ENCODE data around the gene KYAT1. TPM values are rescaled to one million over a fixed set of nuclear protein-coding genes. Genes with fewer than 3 reads are reported as not detected.

KYAT1 gene
- polyA plus RNA-seq, 2 of the 4 experiments (the other 2 are of a cell fraction), result 8.4 to 10.0 TPM

DNA sequence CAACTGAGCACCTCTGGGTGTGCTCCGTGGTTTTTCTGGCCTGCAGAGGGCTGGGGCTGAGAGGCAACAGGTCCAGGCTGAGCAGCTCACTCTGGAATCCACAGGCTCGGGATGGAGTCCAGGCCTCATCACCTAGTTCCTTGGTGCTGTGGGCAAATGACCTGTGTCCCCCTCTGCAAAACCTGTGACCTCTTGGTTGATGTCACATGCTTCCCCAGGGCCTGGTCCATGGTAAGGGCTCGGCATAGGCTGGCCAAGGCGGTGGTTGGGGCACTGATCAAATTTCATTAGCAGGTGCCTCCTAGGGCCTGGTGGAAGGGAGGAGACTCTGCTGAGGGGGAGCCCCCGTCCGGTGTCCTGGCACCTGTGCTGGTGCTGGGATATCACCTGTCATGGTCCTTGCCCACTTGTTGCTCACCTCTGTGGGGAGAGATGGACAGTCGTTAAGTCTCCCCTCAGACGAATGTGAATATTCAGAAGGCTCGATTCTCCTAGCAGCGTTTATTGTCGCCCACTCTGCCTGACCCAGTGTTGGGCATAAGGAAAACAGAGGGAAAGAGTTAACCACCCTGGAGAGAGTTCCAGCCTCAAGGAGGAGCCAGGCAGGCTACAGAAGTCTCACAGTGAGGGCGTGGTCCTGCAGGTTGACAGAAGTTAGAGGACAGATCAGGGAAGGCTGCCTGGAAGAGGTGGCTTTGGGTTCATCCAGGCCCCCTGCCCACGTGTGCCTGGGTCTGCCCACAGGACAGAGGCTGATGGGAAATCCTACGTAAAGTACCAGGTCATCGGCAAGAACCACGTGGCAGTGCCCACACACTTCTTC, 60.0 kb downstream of the KYAT1 start:
- TF ChIP-seq CEBPB (IDR thresholded peaks at IDR 0.05) (no peak), NPAS2 (CRISPR knock-in tag; IDR thresholded peaks at IDR 0.05; ENCODE audit: borderline replicate concordance) (no peak), HEYL (CRISPR knock-in tag; IDR thresholded peaks at IDR 0.05) (no peak), ZFP36 (IDR thresholded peaks at IDR 0.05; ENCODE audit: borderline replicate concordance, partially characterized antibody) (peak; percentile 94), CBX2 (IDR thresholded peaks at IDR 0.05; ENCODE audit: borderline replicate concordance, low read depth) (no peak), CBX8 (IDR thresholded peaks at IDR 0.05) (no peak)
- DNase-seq (ENCODE audit: low read depth in 1 of 2, low spot score in 1 of 2), result no peak
- ATAC-seq, result no peak
- H3K4me2 ChIP-seq, result no peak overlapping the region
- H3K9me3 ChIP-seq, result no peaks in the 10 kb centered on the region
- no peak overlapping the region for H3K27ac ChIP-seq
- H3K4me3 ChIP-seq, result no peak overlapping the region
- no peak for FAIRE-seq
- 88% methylated on average over 15 of the region's 16 CpGs for WGBS (ENCODE audit: missing lambda C conversion rate)
- CTCF ChIA-PET, result interaction anchor here (2.1 to 5.0 kb wide), 2 partner anchors 33 to 105 kb away, joined by 6 to 51 read pairs; no protein-coding TSS in a partner anchor
- H3K4me1 ChIP-seq, result peaks cover 11% of the 10 kb centered on the region
- POLR2A ChIA-PET, result no interaction called here

DNA sequence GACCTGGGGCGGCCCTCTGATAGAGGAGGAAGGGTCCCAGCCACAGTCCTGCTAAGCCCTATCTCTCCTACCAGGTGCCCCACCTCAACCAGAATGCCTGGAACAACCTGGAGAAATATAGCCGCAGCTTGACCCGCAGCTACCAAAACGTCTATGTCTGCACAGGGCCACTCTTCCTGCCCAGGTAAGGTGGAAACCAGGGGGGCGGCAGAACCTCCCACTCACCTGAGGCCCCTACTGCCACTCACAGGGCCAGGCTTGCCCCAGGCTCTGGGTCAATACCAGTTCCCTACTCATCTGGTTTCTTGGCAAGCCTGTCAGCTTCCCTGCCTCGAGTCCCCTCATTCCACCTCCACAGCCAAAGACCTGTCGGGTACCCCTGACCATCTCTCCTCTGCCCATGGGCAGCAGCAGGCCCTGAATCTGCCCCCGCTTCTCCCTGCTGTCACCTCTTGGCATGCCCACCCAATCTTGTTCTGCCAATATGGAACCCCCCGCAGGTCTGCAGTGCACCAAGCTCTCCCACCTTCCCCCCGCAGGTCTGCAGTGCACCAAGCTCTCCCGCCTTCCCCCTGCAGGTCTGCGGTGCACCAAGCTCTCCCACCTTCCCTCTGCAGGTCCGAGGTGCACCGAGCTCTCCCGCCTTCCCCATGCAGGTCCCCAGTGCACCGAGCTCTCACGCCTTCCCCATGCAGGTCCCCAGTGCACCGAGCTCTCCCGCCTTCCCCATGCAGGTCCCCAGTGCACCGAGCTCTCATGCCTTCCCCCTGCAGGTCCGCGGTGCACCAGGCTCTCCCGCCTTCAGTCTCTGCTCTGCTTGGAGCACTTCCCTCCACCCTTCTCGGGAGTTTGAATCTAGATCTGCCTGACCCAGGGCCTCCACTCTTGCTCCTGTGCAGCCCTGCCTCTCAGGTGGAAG, 60.8 kb downstream of the KYAT1 start:
- Histone ChIP-seq H3K4me1 (peaks cover 11% of the 10 kb centered on the region), H3K4me2 (no peak overlapping the region), H3K9me3 (no peaks in the 10 kb centered on the region), H3K4me3 (no peak overlapping the region), H3K27ac (no peak overlapping the region)
- FAIRE-seq (no peak), ATAC-seq (no peak), DNase-seq (ENCODE audit: low read depth in 1 of 2, low spot score in 1 of 2) (no peak)
- WGBS (ENCODE audit: missing lambda C conversion rate), result 89% methylated on average over 22 of the region's 24 CpGs
- ChIA-PET POLR2A (no interaction called here), CTCF (interaction anchor here (0.8 to 5.0 kb wide), 5 partner anchors 31 to 119 kb away, joined by 4 to 51 read pairs (median 6); partner anchors contain the start of gene PKN3)
- no peak for TF ChIP-seq MAZ (IDR thresholded peaks at IDR 0.05; ENCODE audit: borderline replicate concordance, low read depth, low read length)
- no peak for TF ChIP-seq FOSB (CRISPR knock-in tag; IDR thresholded peaks at IDR 0.05)
- TF ChIP-seq NR3C1 (IDR thresholded peaks at IDR 0.05), result no peak

DNA sequence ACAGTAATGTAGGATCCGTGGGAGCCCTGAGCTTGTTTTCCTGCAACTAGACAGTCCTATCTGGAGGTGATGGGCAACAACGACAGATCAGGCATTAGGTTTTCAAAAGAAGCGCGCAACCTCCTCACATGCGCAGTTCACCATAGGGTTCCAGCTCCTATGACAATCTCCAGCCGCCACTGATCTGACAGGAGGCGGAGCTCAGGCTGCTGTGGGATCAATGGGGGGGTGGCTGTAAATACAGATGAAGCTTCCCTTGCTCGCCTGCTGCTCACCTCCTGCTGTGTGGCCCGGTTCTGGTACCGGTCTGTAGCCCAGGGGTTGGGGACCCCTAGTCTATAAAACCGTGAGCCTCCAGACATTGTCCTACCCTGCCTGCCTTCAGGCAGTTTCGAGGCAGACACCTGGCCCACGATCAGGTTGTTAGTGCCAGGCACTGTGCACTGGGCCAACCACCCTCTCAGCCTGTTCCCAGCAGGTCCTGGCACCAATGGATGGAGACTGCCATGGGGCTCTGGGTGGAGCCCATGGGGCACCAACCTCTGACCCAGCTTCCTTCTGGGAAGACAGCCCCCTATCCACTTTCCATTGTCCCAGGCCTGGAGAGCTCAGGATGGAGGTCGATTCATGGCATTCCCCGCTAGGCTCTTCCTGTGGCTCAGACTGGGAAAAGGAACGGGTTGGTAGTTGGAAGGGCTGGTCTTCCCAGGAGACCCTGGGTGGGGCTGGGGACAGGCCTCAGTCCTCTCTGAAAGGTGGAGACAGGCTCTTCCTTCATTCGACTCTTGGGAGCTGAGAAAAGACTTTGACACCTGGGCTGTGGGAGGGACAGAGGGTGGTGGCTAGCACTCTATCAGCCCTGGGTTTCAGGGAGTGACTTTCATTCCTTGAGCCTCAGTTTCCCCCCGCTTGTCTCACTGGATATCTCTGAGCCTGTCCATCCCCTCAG, 61.8 kb downstream of the KYAT1 start:
- H3K4me3 ChIP-seq, result peak overlapping the region; percentile 76; the same call in 2 of the 3 replicates
- ATAC-seq (no peak), DNase-seq (ENCODE audit: low read depth in 1 of 2, low spot score in 1 of 2) (no peak), FAIRE-seq (no peak)
- CTCF ChIA-PET, result interaction anchor here (0.5 to 5.0 kb wide), 17 partner anchors 7 to 185 kb away, joined by 3 to 51 read pairs (median 7); partner anchors contain the start of genes PKN3 and SPOUT1
- peaks cover 11% of the 10 kb centered on the region for H3K4me1 ChIP-seq
- TF ChIP-seq, protein P1, sequence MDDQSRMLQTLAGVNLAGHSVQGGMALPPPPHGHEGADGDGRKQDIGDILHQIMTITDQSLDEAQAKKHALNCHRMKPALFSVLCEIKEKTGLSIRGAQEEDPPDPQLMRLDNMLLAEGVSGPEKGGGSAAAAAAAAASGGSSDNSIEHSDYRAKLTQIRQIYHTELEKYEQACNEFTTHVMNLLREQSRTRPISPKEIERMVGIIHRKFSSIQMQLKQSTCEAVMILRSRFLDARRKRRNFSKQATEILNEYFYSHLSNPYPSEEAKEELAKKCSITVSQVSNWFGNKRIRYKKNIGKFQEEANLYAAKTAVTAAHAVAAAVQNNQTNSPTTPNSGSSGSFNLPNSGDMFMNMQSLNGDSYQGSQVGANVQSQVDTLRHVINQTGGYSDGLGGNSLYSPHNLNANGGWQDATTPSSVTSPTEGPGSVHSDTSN (IDR thresholded peaks at IDR 0.05), result no peak
- TF ChIP-seq POLR2A (IDR thresholded peaks at IDR 0.05; ENCODE audit: low read length), result no peak
- TF ChIP-seq, protein P2, sequence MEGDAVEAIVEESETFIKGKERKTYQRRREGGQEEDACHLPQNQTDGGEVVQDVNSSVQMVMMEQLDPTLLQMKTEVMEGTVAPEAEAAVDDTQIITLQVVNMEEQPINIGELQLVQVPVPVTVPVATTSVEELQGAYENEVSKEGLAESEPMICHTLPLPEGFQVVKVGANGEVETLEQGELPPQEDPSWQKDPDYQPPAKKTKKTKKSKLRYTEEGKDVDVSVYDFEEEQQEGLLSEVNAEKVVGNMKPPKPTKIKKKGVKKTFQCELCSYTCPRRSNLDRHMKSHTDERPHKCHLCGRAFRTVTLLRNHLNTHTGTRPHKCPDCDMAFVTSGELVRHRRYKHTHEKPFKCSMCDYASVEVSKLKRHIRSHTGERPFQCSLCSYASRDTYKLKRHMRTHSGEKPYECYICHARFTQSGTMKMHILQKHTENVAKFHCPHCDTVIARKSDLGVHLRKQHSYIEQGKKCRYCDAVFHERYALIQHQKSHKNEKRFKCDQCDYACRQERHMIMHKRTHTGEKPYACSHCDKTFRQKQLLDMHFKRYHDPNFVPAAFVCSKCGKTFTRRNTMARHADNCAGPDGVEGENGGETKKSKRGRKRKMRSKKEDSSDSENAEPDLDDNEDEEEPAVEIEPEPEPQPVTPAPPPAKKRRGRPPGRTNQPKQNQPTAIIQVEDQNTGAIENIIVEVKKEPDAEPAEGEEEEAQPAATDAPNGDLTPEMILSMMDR (IDR thresholded peaks at IDR 0.05), result no peak
- H3K27ac ChIP-seq, result no peak overlapping the region
- no peaks in the 10 kb centered on the region for H3K9me3 ChIP-seq
- POLR2A ChIA-PET, result interaction anchor here (1.5 to 2.6 kb wide), 2 partner anchors 10 to 25 kb away, joined by 3 to 24 read pairs; partner anchors contain the start of gene SPOUT1
- peak overlapping the region; percentile 100 for H3K4me2 ChIP-seq
- WGBS (ENCODE audit: missing lambda C conversion rate), result 91% methylated on average over 16 of the region's 18 CpGs
